Osteoblast (primary cell): ENCODE measurements around the gene CREB5. TPM values are rescaled to one million over a fixed set of nuclear protein-coding genes. Genes with fewer than 3 reads are reported as not detected.
A peak's percentile ranks its signal among the peaks of the same experiment; 100 is the strongest.

Source experiments
- DNase-seq: peaks from one replicate; pipeline ENCODE4 v3.0.0; 2011; ENCODE audit warnings: low spot score, mixed read lengths; ENCODE audit not compliant: insufficient read length; ENCODE audit errors: missing footprints
- H2AFZ ChIP-seq: 2 replicates; pipeline ENCODE4 v1.6.0; 2011; ENCODE audit warnings: mild to moderate bottlenecking, low read length
- H3K27ac ChIP-seq: 2 replicates; pipeline ENCODE4 v1.5.1; 2011; ENCODE audit warnings: mild to moderate bottlenecking, low read depth, low read length, moderate library complexity
- H3K27me3 ChIP-seq: 2 replicates; pipeline ENCODE4 v1.6.0; 2012; ENCODE audit warnings: mild to moderate bottlenecking, control low read depth, inconsistent platforms, low read length, moderate library complexity; ENCODE audit not compliant: insufficient read depth
- H3K36me3 ChIP-seq: 2 replicates; pipeline ENCODE4 v1.5.1; 2011; ENCODE audit warnings: mild to moderate bottlenecking, low read length, control low read depth, moderate library complexity; ENCODE audit not compliant: insufficient read depth
- H3K4me1 ChIP-seq: 2 replicates; pipeline ENCODE4 v1.5.1; 2011; ENCODE audit warnings: mild to moderate bottlenecking, low read length, control low read depth, moderate library complexity; ENCODE audit not compliant: insufficient read depth
- H3K4me2 ChIP-seq: 2 replicates; pipeline ENCODE4 v1.6.0; 2011; ENCODE audit warnings: mild to moderate bottlenecking, low read length; ENCODE audit not compliant: insufficient read depth
- H3K4me3 ChIP-seq: fragments of 200-600 bp; sonication (generic); 3 replicates; pipeline ENCODE4 v1.5.1; 2012; ENCODE audit warnings: mild to moderate bottlenecking, low read length, inconsistent platforms; ENCODE audit not compliant: insufficient read depth
- H3K79me2 ChIP-seq: 2 replicates; pipeline ENCODE4 v1.6.0; 2012; ENCODE audit warnings: mild to moderate bottlenecking, low read length, control low read depth, inconsistent platforms; ENCODE audit not compliant: insufficient read depth
- H3K9me3 ChIP-seq: 2 replicates; pipeline ENCODE4 v1.5.1; 2011; ENCODE audit warnings: low read depth, low read length, control low read depth
- H4K20me1 ChIP-seq: 2 replicates; pipeline ENCODE4 v1.6.0; 2012; ENCODE audit warnings: mild to moderate bottlenecking, low read length, control low read depth; ENCODE audit not compliant: insufficient read depth
- CTCF ChIP-seq: IDR thresholded peaks from 2 replicates; pipeline ENCODE4 v1.5.1; 2011; ENCODE audit warnings: mild to moderate bottlenecking, low read depth, low read length, moderate library complexity; ENCODE audit errors: extremely low read depth
- total RNA-seq: library from RNA; depleted of rRNA; stranded (reverse); fragments of >200 nt; gene quantifications from 2 replicates; pipeline ENCODE4 v1.2.3, GENCODE V29; 2012

Gene CREB5
- total RNA-seq, 1 donor = 5.1 TPM

DNA sequence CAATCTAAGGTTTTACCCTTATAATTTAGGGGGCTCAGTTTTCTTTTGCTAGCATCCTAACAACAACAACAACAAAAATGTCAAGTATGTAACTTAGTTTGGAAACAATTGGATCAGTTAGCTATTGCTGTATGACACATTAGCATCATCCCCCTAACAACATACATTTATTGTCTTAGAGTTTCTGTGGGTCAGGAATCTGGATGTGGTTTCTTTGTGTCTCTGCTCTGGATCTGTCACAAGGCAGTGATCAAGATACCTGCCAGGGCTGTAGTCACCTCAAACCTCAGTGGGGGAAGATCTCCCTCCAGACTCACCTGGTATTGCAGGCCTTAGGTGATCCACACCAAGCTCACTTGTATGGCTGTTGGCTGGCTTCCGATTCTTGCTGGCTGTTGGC, 18.3 kb downstream of the CREB5 start:
- Histone ChIP-seq H3K27ac (no peak overlapping the region), H3K4me2 (no peak overlapping the region), H3K36me3 (no peaks in the 10 kb centered on the region), H2AFZ (no peak overlapping the region), H3K9me3 (no peaks in the 10 kb centered on the region), H3K4me1 (peaks cover 18% of the 10 kb centered on the region), H3K79me2 (no peaks in the 10 kb centered on the region), H3K4me3 (no peak overlapping the region), H4K20me1 (no peaks in the 10 kb centered on the region), H3K27me3 (no peaks in the 10 kb centered on the region)
- TF ChIP-seq CTCF = no peak
- DNase-seq = no peak

DNA sequence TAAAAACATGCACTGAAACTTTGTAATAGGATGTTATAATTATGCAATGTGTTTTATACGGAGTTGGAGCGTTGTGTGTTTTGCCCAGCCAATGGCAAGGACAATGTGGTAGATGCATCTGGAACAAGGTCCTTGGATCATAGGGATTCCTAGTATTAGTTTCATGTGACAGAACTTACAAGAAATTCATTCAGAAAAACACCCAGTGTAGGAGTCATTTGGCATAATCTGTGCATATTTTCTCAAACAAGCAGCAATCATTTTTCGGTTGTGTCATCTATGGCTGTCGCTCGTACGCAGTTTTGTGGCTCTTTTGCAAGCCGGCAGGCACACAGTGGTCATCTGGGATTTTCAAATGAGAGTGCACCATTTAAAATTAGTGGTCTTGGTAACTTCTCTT, 19.8 kb downstream of the CREB5 start:
- H2AFZ ChIP-seq = peak overlapping the region; percentile 34
- peaks cover 18% of the 10 kb centered on the region for H3K4me1 ChIP-seq
- no peaks in the 10 kb centered on the region for H3K36me3 ChIP-seq
- H3K27ac ChIP-seq = peak overlapping the region; percentile 9
- H3K79me2 ChIP-seq = no peaks in the 10 kb centered on the region
- no peak for TF ChIP-seq CTCF
- H3K4me2 ChIP-seq = peak overlapping the region; percentile 74
- no peaks in the 10 kb centered on the region for H4K20me1 ChIP-seq
- no peaks in the 10 kb centered on the region for H3K9me3 ChIP-seq
- peak overlapping the region; percentile 50 for H3K4me3 ChIP-seq
- H3K27me3 ChIP-seq = no peaks in the 10 kb centered on the region
- no peak for DNase-seq

DNA sequence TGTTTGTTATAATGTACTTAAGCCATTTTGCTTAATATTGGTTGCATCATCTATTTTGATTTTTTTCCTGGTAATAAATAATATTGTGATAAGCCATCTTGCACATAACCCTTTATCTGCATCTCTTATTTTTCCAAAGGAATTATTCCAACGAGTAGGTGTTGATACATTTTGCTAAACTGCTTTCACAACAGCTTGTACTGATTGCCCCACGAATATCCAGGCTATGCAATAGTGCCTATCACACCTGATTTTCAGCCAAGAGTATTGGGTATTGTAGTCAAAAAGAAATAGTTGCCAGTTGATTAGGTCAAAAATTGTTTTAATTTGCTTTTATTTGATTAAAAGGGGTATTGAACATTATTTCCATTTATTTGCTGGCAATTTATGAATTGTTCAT, 20.7 kb downstream of the CREB5 start:
- TF ChIP-seq CTCF = no peak
- H3K36me3 ChIP-seq = no peaks in the 10 kb centered on the region
- no peaks in the 10 kb centered on the region for H3K79me2 ChIP-seq
- H3K4me2 ChIP-seq = no peak overlapping the region
- H3K27me3 ChIP-seq = no peaks in the 10 kb centered on the region
- no peaks in the 10 kb centered on the region for H4K20me1 ChIP-seq
- no peak overlapping the region for H3K4me3 ChIP-seq
- no peaks in the 10 kb centered on the region for H3K9me3 ChIP-seq
- DNase-seq = no peak
- H2AFZ ChIP-seq = no peak overlapping the region
- H3K27ac ChIP-seq = no peak overlapping the region
- H3K4me1 ChIP-seq = peaks cover 18% of the 10 kb centered on the region

DNA sequence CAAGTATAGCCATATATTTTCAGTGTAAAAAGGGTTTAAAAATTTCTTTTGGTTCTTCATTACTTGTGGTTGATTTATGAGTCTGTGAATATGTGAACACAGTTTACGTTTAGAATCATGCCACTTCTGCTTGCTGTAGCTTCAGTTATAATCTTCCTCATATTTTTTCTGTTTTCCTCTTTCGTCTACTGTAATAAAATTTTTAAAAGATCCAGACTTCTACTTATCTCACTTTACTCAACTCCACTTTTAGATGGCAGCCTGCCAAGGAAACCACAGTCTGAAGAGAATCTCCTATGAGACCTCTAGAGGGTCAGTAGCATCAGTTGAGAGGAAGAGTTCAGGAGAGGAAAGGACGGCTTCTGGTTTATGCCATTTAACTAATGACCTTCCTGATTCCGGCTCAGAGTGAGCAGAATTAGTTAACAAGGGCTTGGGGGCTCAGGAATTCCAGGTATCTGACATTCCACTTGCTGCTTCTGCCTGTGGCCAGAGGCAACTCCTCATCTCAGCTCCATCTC, 21.4 kb downstream of the CREB5 start:
- no peak for TF ChIP-seq CTCF
- H2AFZ ChIP-seq = no peak overlapping the region
- H4K20me1 ChIP-seq = no peaks in the 10 kb centered on the region
- H3K79me2 ChIP-seq = no peaks in the 10 kb centered on the region
- H3K4me1 ChIP-seq = peaks cover 18% of the 10 kb centered on the region
- no peaks in the 10 kb centered on the region for H3K9me3 ChIP-seq
- DNase-seq = no peak
- no peak overlapping the region for H3K4me2 ChIP-seq
- H3K4me3 ChIP-seq = no peak overlapping the region
- H3K27ac ChIP-seq = no peak overlapping the region
- no peaks in the 10 kb centered on the region for H3K27me3 ChIP-seq
- H3K36me3 ChIP-seq = no peaks in the 10 kb centered on the region
